ENCODE measurements around the gene ALDOC. TPM values are rescaled to one million over a fixed set of nuclear protein-coding genes. Genes with fewer than 3 reads are reported as not detected.

The ALDOC gene
- total and polyA plus RNA-seq, 10 donors: 16.9 to 64.4 (median 31.6) TPM

GRCh38 chr17:28529013-28529400, 47.7 kb downstream of the ALDOC start:
- Histone ChIP-seq H3K4me1 (no peaks in the 10 kb centered on the region), H3K27me3 (replicated peaks in 1 of 7) (peaks cover 0 to 9% (median 0%) of the 10 kb centered on the region in 7 donors), H3K4me3 (no peak overlapping the region), H3K9me3 (no peaks in the 10 kb centered on the region), H3K27ac (no peak overlapping the region), H3K36me3 (no peaks in the 10 kb centered on the region)
- DNase-seq: no peak
- WGBS, 5 donors: 78 to 91% (median 89%) methylated on average over 3 of the region's 3 CpGs
- no peak for TF ChIP-seq POLR2AphosphoS5 (IDR thresholded peaks at IDR 0.05)
- TF ChIP-seq CTCF (IDR thresholded peaks at IDR 0.05 in 8 of 11, conservative IDR thresholded peaks at IDR 0.05 in 3 of 11): no peak
- TF ChIP-seq POLR2A (IDR thresholded peaks at IDR 0.05): no peak
- intact Hi-C loops (cut with DNase I; ENCODE audit: low total_unique reads): no loop called here

GRCh38 chr17:28528327-28529012, 48.2 kb downstream of the ALDOC start:
- TF ChIP-seq POLR2AphosphoS5 (IDR thresholded peaks at IDR 0.05): no peak
- no peak for TF ChIP-seq CTCF (IDR thresholded peaks at IDR 0.05 in 8 of 11, conservative IDR thresholded peaks at IDR 0.05 in 3 of 11)
- TF ChIP-seq POLR2A (IDR thresholded peaks at IDR 0.05): no peak
- DNase-seq: no peak
- Histone ChIP-seq H3K27me3 (replicated peaks in 1 of 7) (peaks cover 0 to 9% (median 0%) of the 10 kb centered on the region in 7 donors), H3K36me3 (no peaks in the 10 kb centered on the region), H3K9me3 (no peaks in the 10 kb centered on the region), H3K27ac (no peak overlapping the region), H3K4me1 (no peaks in the 10 kb centered on the region), H3K4me3 (no peak overlapping the region)
- WGBS, 5 donors: 76 to 85% (median 80%) methylated on average over 9 of the region's 9 CpGs
- intact Hi-C loops (cut with DNase I; ENCODE audit: low total_unique reads): no loop called here

- H3K36me3 ChIP-seq: no peaks in the 10 kb centered on the region
- TF ChIP-seq POLR2AphosphoS5 (IDR thresholded peaks at IDR 0.05) (no peak), POLR2A (IDR thresholded peaks at IDR 0.05) (no peak), CTCF (IDR thresholded peaks at IDR 0.05 in 8 of 11, conservative IDR thresholded peaks at IDR 0.05 in 3 of 11) (no peak)
- DNase-seq: no peak
- WGBS, 5 donors: 86 to 97% (median 95%) methylated on average over 2 of the region's 2 CpGs
- no peaks in the 10 kb centered on the region for H3K4me1 ChIP-seq
- H3K4me3 ChIP-seq: no peak overlapping the region
- H3K27me3 ChIP-seq (replicated peaks in 1 of 7): peaks cover 0 to 9% (median 0%) of the 10 kb centered on the region in 7 donors
- no peaks in the 10 kb centered on the region for H3K9me3 ChIP-seq
- intact Hi-C loops (cut with DNase I; ENCODE audit: low total_unique reads): no loop called here
- H3K27ac ChIP-seq: no peak overlapping the region
Observed at GRCh38 chr17:28527859-28528258, 48.8 kb downstream of the ALDOC start.

- no peak overlapping the region for H3K4me3 ChIP-seq
Observed at GRCh38 chr17:28527181-28527681, 49.5 kb downstream of the ALDOC start.

More at GRCh38 chr17:28527181-28527681, 49.5 kb downstream of the ALDOC start:
- Histone ChIP-seq H3K27ac (no peak overlapping the region), H3K4me1 (no peaks in the 10 kb centered on the region), H3K27me3 (replicated peaks in 1 of 7) (peaks cover 0 to 9% (median 0%) of the 10 kb centered on the region in 7 donors), H3K36me3 (no peaks in the 10 kb centered on the region), H3K9me3 (no peaks in the 10 kb centered on the region)
- intact Hi-C loops (cut with DNase I; ENCODE audit: low total_unique reads): no loop called here
- 83 to 93% (median 86%) methylated on average over 2 of the region's 2 CpGs for WGBS, 5 donors
- no peak for TF ChIP-seq POLR2A (IDR thresholded peaks at IDR 0.05)
- no peak for TF ChIP-seq CTCF (IDR thresholded peaks at IDR 0.05 in 8 of 11, conservative IDR thresholded peaks at IDR 0.05 in 3 of 11)
- TF ChIP-seq POLR2AphosphoS5 (IDR thresholded peaks at IDR 0.05): no peak
- DNase-seq: no peak
